IMR-90 (cell line): ENCODE measurements around the gene AGXT2. TPM values are rescaled to one million over a fixed set of nuclear protein-coding genes. Genes with fewer than 3 reads are reported as not detected.

Experiments
- ATAC-seq: fragments of 200-7000 bp; cut with Tn5 transposase; 2 replicates; pipeline ENCODE4 v1.9.1; 2020; ENCODE audit warnings: low read depth, mild to moderate bottlenecking, moderate library complexity
- BruUV-seq: library from RNA; stranded (reverse); fragments of 400-500 nt; replicated peaks from 2 replicates; lab custom pipeline; 2021; lab: Mats Ljungman, UMichigan
- CTCF ChIA-PET: fragments of 300-600 bp; formaldehyde crosslinking; extraction: SDS; loops from one replicate; lab custom pipeline; 2021; ENCODE audit warnings: antibody characterized with exemption; lab: Yijun Ruan, JAX
- POLR2A ChIA-PET: fragments of 300-600 bp; sonication (Branson Sonifier 250); formaldehyde crosslinking; loops from one replicate; lab custom pipeline; 2022; ENCODE audit warnings: antibody characterized with exemption; ENCODE audit not compliant: unreplicated experiment; lab: Charles Lee
- DNase-seq: peaks from one replicate; pipeline ENCODE4 v3.0.0; 2013
- H2AFZ ChIP-seq: replicated peaks from 2 replicates; pipeline ENCODE3; 2013; ENCODE audit warnings: low read length, mild to moderate bottlenecking; ENCODE audit not compliant: poor library complexity
- H2AK5ac ChIP-seq: 2 replicates; pipeline ENCODE4 v1.6.1; 2013; ENCODE audit warnings: low read depth, low read length, inconsistent platforms
- H2AK9ac ChIP-seq: replicated peaks from 2 replicates; pipeline ENCODE3; 2013; ENCODE audit warnings: mild to moderate bottlenecking, low read depth, low read length, moderate library complexity; ENCODE audit not compliant: poor library complexity
- H2BK120ac ChIP-seq: 2 replicates; pipeline ENCODE4 v1.6.1; 2013; ENCODE audit warnings: low read depth, low read length, inconsistent platforms
- H2BK15ac ChIP-seq: 3 replicates; pipeline ENCODE4 v1.6.1; 2013; ENCODE audit warnings: low read depth, low read length, inconsistent platforms
- H2BK20ac ChIP-seq: 2 replicates; pipeline ENCODE4 v1.6.1; 2013; ENCODE audit warnings: low read depth, mild to moderate bottlenecking, inconsistent platforms, low read length, moderate library complexity
- H2BK5ac ChIP-seq: 2 replicates; pipeline ENCODE4 v1.6.1; 2013; ENCODE audit warnings: mild to moderate bottlenecking, low read depth, low read length, inconsistent platforms; ENCODE audit not compliant: poor library complexity, severe bottlenecking
- H3K14ac ChIP-seq: replicated peaks from 2 replicates; pipeline ENCODE4 v1.6.1; 2013; ENCODE audit warnings: low read depth, low read length, inconsistent platforms
- H3K18ac ChIP-seq: 2 replicates; pipeline ENCODE4 v1.6.1; 2013; ENCODE audit warnings: low read depth, low read length, control low read depth
- H3K23ac ChIP-seq: 2 replicates; pipeline ENCODE4 v1.6.1; 2013; ENCODE audit warnings: low read depth, low read length, inconsistent platforms
- H3K27ac ChIP-seq: 2 replicates; pipeline ENCODE4 v1.5.1; 2013; ENCODE audit warnings: mild to moderate bottlenecking, control low read depth, low read length; ENCODE audit not compliant: insufficient read depth
- H3K27me3 ChIP-seq: 2 replicates; pipeline ENCODE4 v1.6.1; 2013; ENCODE audit warnings: low read length; ENCODE audit not compliant: control insufficient read depth, insufficient read depth
- H3K36me3 ChIP-seq: 2 replicates; pipeline ENCODE4 v1.6.1; 2013; ENCODE audit warnings: low read length, mixed read lengths; ENCODE audit not compliant: control insufficient read depth, insufficient read depth
- H3K4ac ChIP-seq: 2 replicates; pipeline ENCODE4 v1.6.1; 2013; ENCODE audit warnings: low read depth, low read length, inconsistent platforms
- H3K4me1 ChIP-seq: 2 replicates; pipeline ENCODE4 v1.6.1; 2013; ENCODE audit warnings: low read length, mixed read lengths; ENCODE audit not compliant: control insufficient read depth, insufficient read depth
- H3K4me2 ChIP-seq: 2 replicates; pipeline ENCODE4 v1.6.1; 2013; ENCODE audit warnings: low read depth, mild to moderate bottlenecking, control low read depth, low read length, moderate library complexity
- H3K4me3 ChIP-seq: 2 replicates; pipeline ENCODE4 v1.5.1; 2013; ENCODE audit warnings: low read depth, mild to moderate bottlenecking, control low read depth, low read length, moderate library complexity; ENCODE audit not compliant: insufficient read depth
- H3K56ac ChIP-seq: 2 replicates; pipeline ENCODE4 v1.6.1; 2013; ENCODE audit warnings: low read length, inconsistent platforms; ENCODE audit not compliant: insufficient read depth; ENCODE audit errors: extremely low read depth
- H3K79me1 ChIP-seq, 2 experiments: 2 replicates each; pipeline ENCODE4 v1.6.1; 2013; ENCODE audit warnings: low read length in 2 of 2, inconsistent platforms in 1 of 2, low read depth in 1 of 2
- H3K9ac ChIP-seq: 2 replicates; pipeline ENCODE4 v1.6.1; 2013; ENCODE audit warnings: low read depth, low read length, control low read depth
- H3K9me1 ChIP-seq: 2 replicates; pipeline ENCODE4 v1.6.1; 2013; ENCODE audit warnings: low read length, inconsistent platforms; ENCODE audit not compliant: insufficient read depth
- H3K9me3 ChIP-seq: 2 replicates; pipeline ENCODE4 v1.6.1; 2013; ENCODE audit warnings: low read length; ENCODE audit not compliant: control insufficient read depth, insufficient read depth
- H4K20me1 ChIP-seq: 2 replicates; pipeline ENCODE4 v1.6.1; 2013; ENCODE audit warnings: low read length, inconsistent platforms; ENCODE audit not compliant: insufficient read depth
- H4K5ac ChIP-seq: 2 replicates; pipeline ENCODE4 v1.6.1; 2013; ENCODE audit warnings: mild to moderate bottlenecking, low read depth, low read length, control low read depth
- H4K8ac ChIP-seq, 2 experiments: 2 replicates each; pipeline ENCODE4 v1.6.1; 2013; ENCODE audit warnings: low read depth in 2 of 2, low read length in 2 of 2, control low read depth in 1 of 2, inconsistent platforms in 1 of 2
- H4K91ac ChIP-seq: 2 replicates; pipeline ENCODE4 v1.6.1; 2013; ENCODE audit warnings: low read depth, low read length, inconsistent platforms; ENCODE audit not compliant: insufficient read depth
- BHLHE40 ChIP-seq: fragments of 150-350 bp; IDR thresholded peaks from 2 replicates; pipeline ENCODE4 v1.6.1; 2016; ENCODE audit warnings: mild to moderate bottlenecking, low read depth, low read length
- CHD1 ChIP-seq: IDR thresholded peaks from 2 replicates; pipeline ENCODE4 v1.6.1; 2012; ENCODE audit warnings: low read depth, low read length, improper control_type of control experiment
- FOS ChIP-seq: fragments of 150-350 bp; IDR thresholded peaks from 2 replicates; pipeline ENCODE4 v1.6.1; 2016; ENCODE audit warnings: low read depth, low read length
- MAZ ChIP-seq: IDR thresholded peaks from 2 replicates; pipeline ENCODE4 v1.6.1; 2012; ENCODE audit warnings: low read depth, mild to moderate bottlenecking, low read length, improper control_type of control experiment, moderate library complexity, borderline replicate concordance
- MXI1 ChIP-seq: IDR thresholded peaks from 2 replicates; pipeline ENCODE4 v1.6.1; 2012; ENCODE audit warnings: low read depth, mild to moderate bottlenecking, low read length, moderate library complexity, borderline replicate concordance
- NFE2L2 ChIP-seq: fragments of 150-350 bp; IDR thresholded peaks from 2 replicates; pipeline ENCODE4 v1.6.1; 2016; ENCODE audit warnings: low read depth, mild to moderate bottlenecking, low read length
- POLR2A ChIP-seq: IDR thresholded peaks from 2 replicates; pipeline ENCODE4 v1.6.1; 2012; ENCODE audit warnings: mild to moderate bottlenecking, low read depth, low read length
- RAD21 ChIP-seq: IDR thresholded peaks from 2 replicates; pipeline ENCODE4 v1.6.1; 2012; ENCODE audit warnings: low read length, improper control_type of control experiment
- RCOR1 ChIP-seq: IDR thresholded peaks from 2 replicates; pipeline ENCODE4 v1.6.1; 2012; ENCODE audit warnings: mild to moderate bottlenecking, low read length, improper control_type of control experiment; ENCODE audit not compliant: insufficient replicate concordance
- WGBS, 2 experiments: methylation state at CpG; one replicate each; pipeline versions ENCODE4 v1.1.5 to v1.1.7; 2013; ENCODE audit warnings: missing lambda C conversion rate in 2 of 2; ENCODE audit not compliant: insufficient read length in 1 of 2; ENCODE audit errors: extremely low coverage in 2 of 2; 5-methylcytosine and 5-hydroxymethylcytosine counted together
- dilution Hi-C: fragments of 300-500 bp; cut with HindIII; formaldehyde crosslinking; loops from one replicate; pipeline ENCODE4 v1.14.3; 2018; ENCODE audit warnings: low sequenced_read_pairs; ENCODE audit not compliant: unreplicated experiment
- in situ Hi-C: fragments of 300-500 bp; cut with MboI; formaldehyde crosslinking; loops from 3 replicates; pipeline ENCODE4 v1.14.3; 2019; ENCODE audit warnings: low sequenced_read_pairs, inconsistent platforms, mixed read lengths
- intact Hi-C: fragments of 100-400 bp; cut with micrococcal nuclease; formaldehyde crosslinking; loops from 2 replicates; pipeline ENCODE4 v1.10.0; 2022
- polyA plus RNA-seq, 3 experiments: library from polyadenylated mRNA; depleted of rRNA; stranded (reverse); fragments of >200 nt; gene quantifications; 2 replicates each; pipeline ENCODE4 v1.2.3, GENCODE V29; 2012; ENCODE audit warnings: low replicate concordance in 1 of 3
- total RNA-seq: library from RNA; depleted of rRNA; stranded (reverse); fragments of >200 nt; gene quantifications from 2 replicates; pipeline ENCODE4 v1.2.3, GENCODE V29; 2012
- TF ChIP-seq, protein P1 (sequence below): conservative IDR thresholded peaks from 2 replicates; pipeline ENCODE4 v1.5.1; 2012; ENCODE audit warnings: mild to moderate bottlenecking, low read depth, low read length, improper control_type of control experiment
- TF ChIP-seq, protein P2 (sequence below): fragments of 150-350 bp; IDR thresholded peaks from 2 replicates; pipeline ENCODE4 v1.6.1; 2017; ENCODE audit warnings: mild to moderate bottlenecking, antibody characterized with exemption, low read length, low read depth

AGXT2 gene
- total and polyA plus RNA-seq, 2 of the 4 experiments (the other 2 are of a cell fraction) = not detected

GRCh38 chr5:35092703-35093102, 45.0 kb upstream of the AGXT2 start:
- H2BK20ac ChIP-seq = no peak overlapping the region
- H2AFZ ChIP-seq = no peak overlapping the region
- H3K18ac ChIP-seq = no peak overlapping the region
- no peak overlapping the region for H2BK5ac ChIP-seq
- H4K8ac ChIP-seq = no peak overlapping the region
- no peak overlapping the region for H3K27ac ChIP-seq
- no peak overlapping the region for H3K56ac ChIP-seq
- dilution Hi-C loops (no loop called here), in situ Hi-C loops (loop anchor here (5.0 to 25.0 kb wide), 3 partner anchors 90 to 830 kb away; partner anchors contain the start of gene SPEF2), intact Hi-C loops (no loop called here)
- no peaks in the 10 kb centered on the region for H3K9me3 ChIP-seq
- H3K9ac ChIP-seq = no peak overlapping the region
- no peak overlapping the region for H3K4me2 ChIP-seq
- H3K36me3 ChIP-seq = no peaks in the 10 kb centered on the region
- H3K4me1 ChIP-seq = peaks cover 4% of the 10 kb centered on the region; the same call in 1 of the 2 replicates
- no peaks in the 10 kb centered on the region; the same call in 1 of the 2 replicates for H3K9me1 ChIP-seq
- H3K79me1 ChIP-seq = no peaks in the 10 kb centered on the region
- H2AK5ac ChIP-seq = no peak overlapping the region
- H3K14ac ChIP-seq = no peak overlapping the region
- ChIA-PET POLR2A (no interaction called here), CTCF (interaction anchor here (0.7 kb wide), 1 partner anchor 65 kb away, joined by 3 read pairs; no protein-coding TSS in a partner anchor)
- WGBS, 2 experiments = 57% methylated on average over 2 of the region's 2 CpGs; no CpG with 5 or more reads in 1 of the 2 experiments
- H4K5ac ChIP-seq = no peak overlapping the region
- H3K23ac ChIP-seq = no peak overlapping the region
- no peaks in the 10 kb centered on the region for H4K20me1 ChIP-seq
- H3K4ac ChIP-seq = no peak overlapping the region
- peaks cover 5% of the 10 kb centered on the region; the same call in 1 of the 2 replicates for H3K27me3 ChIP-seq
- DNase-seq = no peak
- ATAC-seq = no peak
- no peak overlapping the region for H2BK120ac ChIP-seq
- no peak overlapping the region for H3K4me3 ChIP-seq
- no peak overlapping the region for H2AK9ac ChIP-seq
- no peak overlapping the region for H4K91ac ChIP-seq
- H2BK15ac ChIP-seq = no peak overlapping the region
- TF ChIP-seq FOS (no peak), RCOR1 (no peak), MXI1 (no peak), MAZ (no peak), NFE2L2 (no peak), POLR2A (no peak), BHLHE40 (no peak), RAD21 (no peak), CHD1 (no peak)
- TF ChIP-seq, protein P1, sequence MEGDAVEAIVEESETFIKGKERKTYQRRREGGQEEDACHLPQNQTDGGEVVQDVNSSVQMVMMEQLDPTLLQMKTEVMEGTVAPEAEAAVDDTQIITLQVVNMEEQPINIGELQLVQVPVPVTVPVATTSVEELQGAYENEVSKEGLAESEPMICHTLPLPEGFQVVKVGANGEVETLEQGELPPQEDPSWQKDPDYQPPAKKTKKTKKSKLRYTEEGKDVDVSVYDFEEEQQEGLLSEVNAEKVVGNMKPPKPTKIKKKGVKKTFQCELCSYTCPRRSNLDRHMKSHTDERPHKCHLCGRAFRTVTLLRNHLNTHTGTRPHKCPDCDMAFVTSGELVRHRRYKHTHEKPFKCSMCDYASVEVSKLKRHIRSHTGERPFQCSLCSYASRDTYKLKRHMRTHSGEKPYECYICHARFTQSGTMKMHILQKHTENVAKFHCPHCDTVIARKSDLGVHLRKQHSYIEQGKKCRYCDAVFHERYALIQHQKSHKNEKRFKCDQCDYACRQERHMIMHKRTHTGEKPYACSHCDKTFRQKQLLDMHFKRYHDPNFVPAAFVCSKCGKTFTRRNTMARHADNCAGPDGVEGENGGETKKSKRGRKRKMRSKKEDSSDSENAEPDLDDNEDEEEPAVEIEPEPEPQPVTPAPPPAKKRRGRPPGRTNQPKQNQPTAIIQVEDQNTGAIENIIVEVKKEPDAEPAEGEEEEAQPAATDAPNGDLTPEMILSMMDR = no peak
- TF ChIP-seq, protein P2, sequence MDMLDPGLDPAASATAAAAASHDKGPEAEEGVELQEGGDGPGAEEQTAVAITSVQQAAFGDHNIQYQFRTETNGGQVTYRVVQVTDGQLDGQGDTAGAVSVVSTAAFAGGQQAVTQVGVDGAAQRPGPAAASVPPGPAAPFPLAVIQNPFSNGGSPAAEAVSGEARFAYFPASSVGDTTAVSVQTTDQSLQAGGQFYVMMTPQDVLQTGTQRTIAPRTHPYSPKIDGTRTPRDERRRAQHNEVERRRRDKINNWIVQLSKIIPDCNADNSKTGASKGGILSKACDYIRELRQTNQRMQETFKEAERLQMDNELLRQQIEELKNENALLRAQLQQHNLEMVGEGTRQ = no peak
- no TSS peak for BruUV-seq
